ENCODE results near the gene INSM1. TPM values are rescaled to one million over a fixed set of nuclear protein-coding genes. Genes with fewer than 3 reads are reported as not detected.

INSM1 gene
- total and polyA plus RNA-seq, 2 donors from 2014 or later, result not detected

- no peak for FAIRE-seq
- peaks cover 40% of the 10 kb centered on the region for H3K27me3 ChIP-seq (ENCODE audit: control insufficient read depth, insufficient read depth, low read length)
Measured at GRCh38 chr20:20373091-20373571, 5.2 kb downstream of the INSM1 start.

GRCh38 chr20:20375862-20376261 is 8.0 kb downstream of the INSM1 start:
- H3K9me3 ChIP-seq (ENCODE audit: control insufficient read depth in 2 of 3, insufficient read depth in 1 of 3, low read length in 3 of 3), result no peaks in the 10 kb centered on the region
- no peak overlapping the region for H3K4me3 ChIP-seq (ENCODE audit: low read length in 3 of 3)
- no peaks in the 10 kb centered on the region for H3K36me3 ChIP-seq (ENCODE audit: control insufficient read depth in 2 of 3, insufficient read depth in 3 of 3, low read length in 3 of 3)
- FAIRE-seq (no peak), DNase-seq (no peak)
- no peak for TF ChIP-seq CTCF (IDR thresholded peaks at IDR 0.05; ENCODE audit: borderline replicate concordance, extremely low read depth, insufficient read depth)
- intact Hi-C loops (cut with DNase I), result loop anchor here (10.0 kb wide), 1 partner anchor 59 kb away; no protein-coding TSS in a partner anchor
- no peaks in the 10 kb centered on the region for H3K4me1 ChIP-seq (ENCODE audit: control insufficient read depth in 2 of 3, insufficient read depth in 2 of 3, low read depth in 1 of 3, low read length in 3 of 3)
- no peak overlapping the region for H3K27ac ChIP-seq (ENCODE audit: low read depth in 2 of 2, low read length in 2 of 2)
- no peak overlapping the region for H3K9ac ChIP-seq (ENCODE audit: low read length in 3 of 3)
- H3K27me3 ChIP-seq (ENCODE audit: control insufficient read depth, insufficient read depth, low read length), result peaks cover 30% of the 10 kb centered on the region

More at GRCh38 chr20:20373091-20373571, 5.2 kb downstream of the INSM1 start:
- Histone ChIP-seq H3K4me3 (ENCODE audit: low read length in 3 of 3) (no peak overlapping the region), H3K4me1 (ENCODE audit: control insufficient read depth in 2 of 3, insufficient read depth in 2 of 3, low read depth in 1 of 3, low read length in 3 of 3) (peaks cover 0 to 8% (median 0%) of the 10 kb centered on the region in 3 donors), H3K9me3 (ENCODE audit: control insufficient read depth in 2 of 3, insufficient read depth in 1 of 3, low read length in 3 of 3) (no peaks in the 10 kb centered on the region), H3K36me3 (ENCODE audit: control insufficient read depth in 2 of 3, insufficient read depth in 3 of 3, low read length in 3 of 3) (no peaks in the 10 kb centered on the region), H3K9ac (ENCODE audit: low read length in 3 of 3) (no peak overlapping the region), H3K27ac (ENCODE audit: low read depth in 2 of 2, low read length in 2 of 2) (no peak overlapping the region)
- TF ChIP-seq CTCF (IDR thresholded peaks at IDR 0.05; ENCODE audit: borderline replicate concordance, extremely low read depth, insufficient read depth), result no peak
- DNase-seq, result no peak
- intact Hi-C loops (cut with DNase I), result loop anchor here (10.0 kb wide), 1 partner anchor 62 kb away; no protein-coding TSS in a partner anchor

- Histone ChIP-seq H3K9me3 (ENCODE audit: control insufficient read depth in 2 of 3, insufficient read depth in 1 of 3, low read length in 3 of 3) (no peaks in the 10 kb centered on the region), H3K36me3 (ENCODE audit: control insufficient read depth in 2 of 3, insufficient read depth in 3 of 3, low read length in 3 of 3) (peaks cover 0 to 3% (median 0%) of the 10 kb centered on the region in 3 donors), H3K27me3 (ENCODE audit: control insufficient read depth, insufficient read depth, low read length) (no peaks in the 10 kb centered on the region), H3K9ac (ENCODE audit: low read length in 3 of 3) (no peak overlapping the region), H3K4me3 (ENCODE audit: low read length in 3 of 3) (no peak overlapping the region), H3K4me1 (ENCODE audit: control insufficient read depth in 2 of 3, insufficient read depth in 2 of 3, low read depth in 1 of 3, low read length in 3 of 3) (no peaks in the 10 kb centered on the region), H3K27ac (ENCODE audit: low read depth in 2 of 2, low read length in 2 of 2) (no peak overlapping the region)
- intact Hi-C loops (cut with DNase I), result no loop called here
- TF ChIP-seq CTCF (IDR thresholded peaks at IDR 0.05; ENCODE audit: borderline replicate concordance, extremely low read depth, insufficient read depth), result no peak
- no peak for DNase-seq
- FAIRE-seq, result no peak
Measured at GRCh38 chr20:20386192-20386591, 18.3 kb downstream of the INSM1 start.

GRCh38 chr20:20390393-20390792 is 22.5 kb downstream of the INSM1 start:
- H3K4me1 ChIP-seq (ENCODE audit: control insufficient read depth in 2 of 3, insufficient read depth in 2 of 3, low read depth in 1 of 3, low read length in 3 of 3), result no peaks in the 10 kb centered on the region
- no peak for DNase-seq
- peaks cover 0 to 3% (median 0%) of the 10 kb centered on the region in 3 donors for H3K36me3 ChIP-seq (ENCODE audit: control insufficient read depth in 2 of 3, insufficient read depth in 3 of 3, low read length in 3 of 3)
- no peaks in the 10 kb centered on the region for H3K27me3 ChIP-seq (ENCODE audit: control insufficient read depth, insufficient read depth, low read length)
- intact Hi-C loops (cut with DNase I), result no loop called here
- H3K9me3 ChIP-seq (ENCODE audit: control insufficient read depth in 2 of 3, insufficient read depth in 1 of 3, low read length in 3 of 3), result no peaks in the 10 kb centered on the region
- FAIRE-seq, result no peak
- H3K27ac ChIP-seq (ENCODE audit: low read depth in 2 of 2, low read length in 2 of 2), result no peak overlapping the region
- H3K4me3 ChIP-seq (ENCODE audit: low read length in 3 of 3), result no peak overlapping the region
- TF ChIP-seq CTCF (IDR thresholded peaks at IDR 0.05; ENCODE audit: borderline replicate concordance, extremely low read depth, insufficient read depth), result no peak
- H3K9ac ChIP-seq (ENCODE audit: low read length in 3 of 3), result no peak overlapping the region

All from kidney (tissue), 14 donors.